ENCODE data around the gene KLF7. TPM values are rescaled to one million over a fixed set of nuclear protein-coding genes. Genes with fewer than 3 reads are reported as not detected.

The KLF7 gene
- total RNA-seq, 2 experiments from 2014 or later: 4.7 to 6.8 TPM

DNA sequence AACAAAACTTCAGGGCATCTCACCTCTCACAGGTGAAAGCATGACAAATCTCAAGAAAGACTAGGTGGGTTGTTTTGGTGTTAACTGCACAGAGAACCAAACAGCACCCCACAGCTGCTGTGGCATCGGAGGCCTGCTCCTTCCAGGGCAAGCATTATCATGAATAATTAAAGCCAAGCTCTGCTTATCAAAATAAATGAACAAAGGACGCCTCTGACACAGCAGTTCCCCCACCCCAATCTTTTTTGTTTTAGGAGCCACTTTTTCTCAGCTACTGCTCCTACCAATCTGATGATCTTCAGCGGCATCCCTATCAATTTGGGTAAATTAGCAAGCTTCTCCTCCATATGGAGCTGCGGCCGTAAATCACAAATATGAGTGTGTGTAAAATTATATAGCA lies 58.6 kb downstream of the KLF7 start:
- H3K4me1 Mint-ChIP-seq: no peaks in the 10 kb centered on the region
- no peaks in the 10 kb centered on the region for H3K9me3 Mint-ChIP-seq (ENCODE audit: low read depth)
- no peak overlapping the region for H3K4me3 Mint-ChIP-seq
- ATAC-seq (no peak), DNase-seq (no peak)
- H3K36me3 Mint-ChIP-seq: peaks cover 2% of the 10 kb centered on the region
- no peak overlapping the region for H3K27ac Mint-ChIP-seq
- CTCF ChIA-PET: no interaction called here
- no peaks in the 10 kb centered on the region for H3K27me3 Mint-ChIP-seq

DNA sequence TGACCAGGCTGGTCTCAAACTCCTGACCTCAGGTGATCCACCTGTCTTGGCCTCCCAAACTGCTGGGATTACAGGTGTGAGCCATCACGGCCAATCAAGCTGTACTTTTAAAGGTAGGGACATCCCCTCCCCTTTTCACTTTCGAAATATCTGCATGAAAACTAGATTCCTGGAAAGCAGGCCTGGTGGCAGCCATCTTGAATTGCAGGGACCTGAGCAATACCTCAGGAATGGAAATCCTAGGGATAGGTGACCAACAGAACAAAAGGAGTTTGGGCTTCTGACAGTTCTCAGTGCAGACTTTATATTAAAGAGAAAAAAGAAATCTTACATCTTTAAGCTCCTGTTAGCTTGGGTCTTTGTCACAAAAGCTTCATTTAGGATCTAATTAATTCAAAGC lies 62.6 kb downstream of the KLF7 start:
- ATAC-seq (no peak), DNase-seq (no peak)
- H3K9me3 Mint-ChIP-seq (ENCODE audit: low read depth): no peaks in the 10 kb centered on the region
- no peak overlapping the region for H3K4me3 Mint-ChIP-seq
- H3K27ac Mint-ChIP-seq: no peak overlapping the region
- CTCF ChIA-PET: no interaction called here
- H3K36me3 Mint-ChIP-seq: peaks cover 2% of the 10 kb centered on the region
- no peaks in the 10 kb centered on the region for H3K27me3 Mint-ChIP-seq
- H3K4me1 Mint-ChIP-seq: no peaks in the 10 kb centered on the region

DNA sequence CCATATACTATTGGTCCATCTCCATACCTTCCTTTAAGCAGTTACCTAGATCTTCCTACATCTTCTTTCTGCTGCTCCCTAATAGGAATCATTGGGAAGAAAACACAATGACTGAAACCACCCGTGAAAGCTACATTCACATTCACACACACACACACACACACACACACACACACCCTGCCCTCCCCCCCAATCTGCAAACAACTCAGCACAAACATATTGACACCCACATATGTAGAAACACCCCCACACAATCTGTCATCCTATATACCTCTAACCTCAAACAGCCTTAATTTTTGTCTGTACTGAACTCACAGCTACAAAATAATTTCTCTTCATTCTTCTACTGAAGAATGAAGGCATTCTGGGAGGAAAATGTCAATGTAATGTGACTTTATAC lies 63.8 kb downstream of the KLF7 start:
- CTCF ChIA-PET: no interaction called here
- no peaks in the 10 kb centered on the region for H3K27me3 Mint-ChIP-seq
- H3K4me1 Mint-ChIP-seq: no peaks in the 10 kb centered on the region
- no peak overlapping the region for H3K4me3 Mint-ChIP-seq
- no peak for DNase-seq
- H3K36me3 Mint-ChIP-seq: peaks cover 2% of the 10 kb centered on the region
- H3K9me3 Mint-ChIP-seq (ENCODE audit: low read depth): no peaks in the 10 kb centered on the region
- ATAC-seq: no peak
- H3K27ac Mint-ChIP-seq: no peak overlapping the region

DNA sequence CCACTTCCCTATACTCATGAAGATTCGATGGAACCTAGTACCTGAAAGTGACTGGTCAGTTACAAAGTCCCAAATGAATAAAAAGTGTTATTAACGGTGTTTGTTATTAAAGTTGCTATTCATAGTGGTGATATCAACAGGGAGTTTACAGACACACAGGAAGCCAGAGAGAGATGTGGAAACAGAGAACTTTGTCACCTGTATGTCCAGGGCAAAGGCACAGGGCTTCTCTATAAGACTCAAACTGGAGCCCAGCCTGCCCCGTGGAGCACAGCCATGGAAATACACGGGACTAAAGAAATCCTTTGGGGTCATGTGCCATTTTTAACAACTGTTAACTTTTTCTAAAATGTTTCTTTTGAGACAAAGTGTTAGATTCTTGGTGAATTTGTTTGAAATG lies 68.5 kb downstream of the KLF7 start:
- Mint-ChIP-seq H3K9me3 (ENCODE audit: low read depth) (no peaks in the 10 kb centered on the region), H3K27ac (no peak overlapping the region), H3K4me3 (no peak overlapping the region), H3K27me3 (no peaks in the 10 kb centered on the region), H3K36me3 (no peaks in the 10 kb centered on the region), H3K4me1 (no peaks in the 10 kb centered on the region)
- ATAC-seq (no peak), DNase-seq (no peak)
- CTCF ChIA-PET: no interaction called here

DNA sequence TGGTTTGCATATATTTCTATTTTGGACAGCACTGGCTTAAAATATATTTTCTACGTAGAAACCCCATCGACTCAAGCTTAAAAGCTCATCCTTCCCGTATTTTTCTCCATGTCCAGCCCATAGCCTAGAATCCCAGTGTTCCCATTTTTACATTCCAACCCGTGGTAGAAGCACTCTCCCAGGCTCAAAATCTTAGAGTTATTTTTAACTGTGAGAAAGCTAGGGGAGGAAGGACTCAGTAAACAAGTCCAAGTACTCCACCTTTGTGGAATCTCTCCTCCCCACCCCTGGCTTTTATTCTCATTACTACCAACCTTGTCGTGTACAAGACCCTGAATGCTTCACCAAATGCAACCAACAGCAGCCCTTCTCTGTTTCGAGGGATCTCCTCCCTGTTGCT lies 69.8 kb downstream of the KLF7 start:
- CTCF ChIA-PET: no interaction called here
- Mint-ChIP-seq H3K27me3 (peaks cover 2% of the 10 kb centered on the region), H3K36me3 (peaks cover 2% of the 10 kb centered on the region), H3K4me1 (peaks cover 2% of the 10 kb centered on the region), H3K27ac (no peak overlapping the region), H3K9me3 (ENCODE audit: low read depth) (peaks cover 3% of the 10 kb centered on the region), H3K4me3 (no peak overlapping the region)
- DNase-seq: no peak
- no peak for ATAC-seq

DNA sequence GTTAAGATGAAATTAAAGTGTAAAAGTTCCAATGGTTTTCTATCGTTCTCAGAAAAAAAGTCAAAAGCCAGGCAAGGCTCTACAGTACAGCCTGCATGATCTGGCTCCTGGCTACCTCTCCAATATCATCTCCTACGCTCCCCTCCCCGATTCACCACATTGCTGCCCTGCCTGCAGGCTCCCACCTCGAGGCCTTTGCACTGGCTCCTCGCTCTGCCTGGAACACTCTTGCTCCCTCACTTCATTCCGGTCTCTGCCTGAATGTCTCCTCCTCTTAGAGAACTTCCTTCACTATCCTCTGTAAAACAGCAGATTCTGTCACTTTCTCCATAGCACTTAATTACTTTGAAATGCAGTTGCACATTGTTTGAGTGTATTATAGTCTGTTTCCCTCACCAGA lies 72.5 kb downstream of the KLF7 start:
- H3K27ac Mint-ChIP-seq: no peak overlapping the region
- H3K36me3 Mint-ChIP-seq: peaks cover 2% of the 10 kb centered on the region
- H3K4me3 Mint-ChIP-seq: no peak overlapping the region
- no peak for ATAC-seq
- CTCF ChIA-PET: no interaction called here
- H3K27me3 Mint-ChIP-seq: peaks cover 13% of the 10 kb centered on the region
- no peak for DNase-seq
- H3K4me1 Mint-ChIP-seq: peaks cover 2% of the 10 kb centered on the region
- H3K9me3 Mint-ChIP-seq (ENCODE audit: low read depth): peaks cover 3% of the 10 kb centered on the region

DNA sequence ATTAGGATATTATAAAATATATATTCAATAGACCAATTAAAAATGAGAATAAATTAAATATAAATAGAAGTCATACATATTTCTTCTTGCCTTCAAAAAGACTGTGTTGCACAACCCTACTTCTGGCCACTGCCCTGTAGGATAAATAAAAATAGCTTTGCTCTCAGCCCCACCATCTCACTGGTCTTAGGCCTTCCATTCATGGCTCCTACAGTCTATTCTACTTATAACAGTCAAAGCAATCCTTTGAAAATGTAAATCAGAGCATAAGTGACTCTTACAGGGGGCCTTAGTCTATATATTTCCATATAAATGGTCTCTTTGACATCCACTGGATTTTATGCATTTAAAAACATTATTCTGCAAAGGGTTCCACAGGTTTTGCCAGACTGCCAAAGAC lies 72.9 kb downstream of the KLF7 start:
- peaks cover 3% of the 10 kb centered on the region for H3K9me3 Mint-ChIP-seq (ENCODE audit: low read depth)
- CTCF ChIA-PET: no interaction called here
- H3K36me3 Mint-ChIP-seq: peaks cover 2% of the 10 kb centered on the region
- no peak overlapping the region for H3K27ac Mint-ChIP-seq
- H3K4me3 Mint-ChIP-seq: no peak overlapping the region
- DNase-seq: no peak
- peaks cover 15% of the 10 kb centered on the region for H3K27me3 Mint-ChIP-seq
- peaks cover 2% of the 10 kb centered on the region for H3K4me1 Mint-ChIP-seq
- ATAC-seq: no peak

DNA sequence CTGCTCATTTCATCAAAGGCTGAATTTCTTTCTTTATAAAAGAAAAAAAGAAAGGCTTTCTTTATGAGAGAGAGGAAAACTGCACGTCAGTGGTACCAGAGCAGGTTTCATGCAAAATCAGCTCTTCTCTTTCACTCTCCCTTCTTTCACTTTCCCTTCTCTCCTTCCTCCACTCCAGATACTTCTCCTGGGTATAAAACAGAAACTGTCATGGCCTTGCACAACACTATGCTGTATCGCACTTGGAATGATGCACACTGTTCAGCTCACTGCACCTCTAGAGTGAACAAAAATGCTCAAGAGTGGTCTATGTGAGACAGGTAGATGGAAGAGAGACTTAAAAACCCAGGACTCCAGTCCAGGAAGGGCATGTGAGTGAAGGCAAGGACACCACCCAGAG lies 73.8 kb downstream of the KLF7 start:
- Mint-ChIP-seq H3K36me3 (peaks cover 2% of the 10 kb centered on the region), H3K27ac (no peak overlapping the region), H3K27me3 (peaks cover 15% of the 10 kb centered on the region), H3K4me1 (peaks cover 2% of the 10 kb centered on the region), H3K9me3 (ENCODE audit: low read depth) (peaks cover 3% of the 10 kb centered on the region), H3K4me3 (no peak overlapping the region)
- CTCF ChIA-PET: no interaction called here
- ATAC-seq: no peak
- no peak for DNase-seq

DNA sequence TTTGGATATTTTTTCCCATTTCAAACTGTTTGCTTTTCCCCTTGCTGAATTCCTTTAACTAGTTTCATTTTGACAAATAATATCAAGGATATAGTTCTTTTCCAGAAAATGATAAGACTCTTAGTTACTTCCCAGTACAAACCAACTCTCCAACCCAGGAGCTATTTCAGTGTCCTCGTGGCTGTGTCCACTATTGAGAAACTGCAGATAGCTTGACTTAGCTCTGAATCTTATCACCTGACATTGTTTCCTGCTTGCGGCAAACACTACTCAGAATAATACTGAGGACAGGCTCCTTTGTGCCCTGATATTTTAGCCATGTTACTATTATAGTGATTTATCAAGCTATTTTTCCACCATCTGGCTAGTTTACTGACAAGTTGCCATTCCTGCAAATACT lies 74.6 kb downstream of the KLF7 start:
- Mint-ChIP-seq H3K27ac (no peak overlapping the region), H3K27me3 (peaks cover 15% of the 10 kb centered on the region), H3K9me3 (ENCODE audit: low read depth) (peaks cover 3% of the 10 kb centered on the region), H3K36me3 (peaks cover 2% of the 10 kb centered on the region), H3K4me3 (no peak overlapping the region), H3K4me1 (peaks cover 2% of the 10 kb centered on the region)
- DNase-seq: no peak
- no peak for ATAC-seq
- CTCF ChIA-PET: no interaction called here

DNA sequence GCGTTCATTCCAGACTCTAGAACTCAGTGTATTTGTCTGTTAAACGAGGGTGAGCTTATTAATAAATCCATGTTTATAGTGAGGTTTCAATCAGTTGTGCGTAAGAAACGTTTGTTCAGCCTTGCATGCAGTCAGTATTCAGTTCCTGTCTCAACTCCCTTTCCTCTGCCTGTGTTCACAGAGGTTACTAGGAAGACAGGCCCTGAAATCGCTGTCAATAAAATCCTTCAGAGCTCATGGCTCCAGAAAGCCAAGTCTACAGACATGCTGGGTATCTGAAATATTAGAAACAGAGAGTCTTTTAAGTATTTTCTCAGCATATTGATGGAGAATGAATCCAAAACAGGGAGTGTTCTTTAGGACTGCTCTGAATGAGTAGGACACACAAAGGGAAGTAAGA lies 75.4 kb downstream of the KLF7 start:
- no peak for ATAC-seq
- H3K27ac Mint-ChIP-seq: no peak overlapping the region
- H3K4me3 Mint-ChIP-seq: no peak overlapping the region
- DNase-seq: no peak
- H3K27me3 Mint-ChIP-seq: peaks cover 15% of the 10 kb centered on the region
- CTCF ChIA-PET: no interaction called here
- peaks cover 3% of the 10 kb centered on the region for H3K9me3 Mint-ChIP-seq (ENCODE audit: low read depth)
- peaks cover 2% of the 10 kb centered on the region for H3K4me1 Mint-ChIP-seq
- H3K36me3 Mint-ChIP-seq: peaks cover 2% of the 10 kb centered on the region

DNA sequence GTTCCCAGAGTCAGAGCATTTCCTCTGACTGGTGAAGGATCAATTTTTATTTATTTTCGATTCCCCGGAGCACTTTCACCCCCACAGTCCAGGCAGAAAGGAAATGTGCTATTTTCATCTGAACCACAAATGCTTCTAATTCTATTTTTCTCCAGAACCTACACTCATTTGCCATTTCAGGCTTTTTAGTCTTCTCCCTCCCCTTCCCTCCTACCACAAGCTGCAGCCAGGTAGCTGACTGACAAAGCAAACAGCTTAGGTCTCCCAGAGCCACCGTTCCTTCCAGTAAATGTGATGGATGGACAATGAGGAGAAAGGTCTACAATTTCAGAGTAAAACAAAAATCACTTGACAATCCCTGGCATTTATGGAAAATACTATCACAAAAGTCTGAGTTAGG lies 76.9 kb downstream of the KLF7 start:
- Mint-ChIP-seq H3K9me3 (ENCODE audit: low read depth) (peaks cover 3% of the 10 kb centered on the region), H3K27me3 (peaks cover 15% of the 10 kb centered on the region), H3K36me3 (peaks cover 2% of the 10 kb centered on the region), H3K4me1 (peaks cover 2% of the 10 kb centered on the region), H3K4me3 (no peak overlapping the region), H3K27ac (no peak overlapping the region)
- ATAC-seq: no peak
- DNase-seq: no peak
- CTCF ChIA-PET: no interaction called here

DNA sequence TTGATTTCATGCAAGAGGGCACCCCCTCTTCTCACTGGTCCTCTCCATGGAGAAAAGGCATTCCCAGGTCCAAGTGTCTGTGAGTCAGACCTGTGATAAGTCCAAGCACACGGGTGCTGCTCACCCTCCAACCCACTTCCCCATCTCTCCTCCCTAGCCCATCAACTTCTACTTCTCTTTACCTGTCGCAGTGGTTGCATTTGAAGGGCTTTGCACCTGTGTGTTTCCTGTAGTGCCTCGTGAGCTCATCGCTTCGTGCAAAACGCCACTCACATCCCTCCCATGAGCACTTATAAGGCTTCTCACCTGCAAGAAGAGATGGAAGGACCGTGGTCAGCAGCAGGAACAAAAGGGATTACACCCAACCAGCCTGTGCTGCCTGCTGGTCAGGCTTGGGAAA lies 77.5 kb downstream of the KLF7 start:
- H3K4me1 Mint-ChIP-seq: peaks cover 2% of the 10 kb centered on the region
- H3K27me3 Mint-ChIP-seq: peaks cover 15% of the 10 kb centered on the region
- H3K9me3 Mint-ChIP-seq (ENCODE audit: low read depth): peaks cover 3% of the 10 kb centered on the region
- no peak overlapping the region for H3K4me3 Mint-ChIP-seq
- CTCF ChIA-PET: no interaction called here
- peaks cover 2% of the 10 kb centered on the region for H3K36me3 Mint-ChIP-seq
- ATAC-seq (no peak), DNase-seq (no peak)
- H3K27ac Mint-ChIP-seq: no peak overlapping the region

DNA sequence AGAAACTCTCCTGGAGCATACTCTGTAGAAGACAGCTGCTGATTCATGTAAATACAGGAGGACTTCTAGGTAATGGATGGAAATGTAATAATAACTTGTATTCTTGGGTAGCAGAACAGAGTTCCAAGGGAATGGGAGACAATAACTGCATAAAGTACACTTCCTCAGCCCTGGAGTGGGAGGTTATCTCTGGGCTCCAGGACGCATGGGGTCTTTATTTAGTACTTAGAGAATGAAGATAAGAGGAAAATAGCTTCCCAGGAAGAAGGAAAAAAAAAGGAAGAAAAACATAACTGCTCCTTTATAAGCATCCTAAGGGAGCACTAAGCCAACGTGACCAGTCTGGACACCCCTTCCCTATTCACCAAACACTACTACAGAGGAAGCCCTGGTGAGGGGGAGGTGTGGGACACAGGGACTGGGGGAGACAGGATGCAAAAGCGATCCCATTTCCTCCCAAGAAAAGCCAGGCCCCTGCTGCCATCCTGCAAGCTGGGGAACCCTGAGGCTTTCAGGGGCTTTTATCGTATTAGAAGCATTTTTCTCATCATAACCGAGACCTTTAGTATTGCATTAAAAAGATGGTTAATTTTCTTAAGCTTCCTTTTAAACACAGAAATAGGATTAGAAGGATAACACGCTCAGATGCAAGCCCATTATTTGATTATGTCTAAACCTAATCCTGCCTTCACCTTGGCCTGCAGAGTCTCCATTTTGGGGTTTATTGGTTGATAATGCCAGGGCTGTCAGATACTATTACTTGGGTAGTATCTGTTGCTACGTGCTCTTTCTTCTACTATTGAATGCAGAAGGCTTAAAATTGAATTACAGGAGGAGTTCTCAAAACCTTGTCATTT lies 78.5 kb downstream of the KLF7 start:
- Mint-ChIP-seq H3K4me3 (no peak overlapping the region), H3K36me3 (peaks cover 2% of the 10 kb centered on the region), H3K4me1 (peaks cover 2% of the 10 kb centered on the region), H3K27ac (no peak overlapping the region), H3K27me3 (peaks cover 15% of the 10 kb centered on the region), H3K9me3 (ENCODE audit: low read depth) (peaks cover 3% of the 10 kb centered on the region)
- CTCF ChIA-PET: no interaction called here
- DNase-seq (no peak), ATAC-seq (no peak)

DNA sequence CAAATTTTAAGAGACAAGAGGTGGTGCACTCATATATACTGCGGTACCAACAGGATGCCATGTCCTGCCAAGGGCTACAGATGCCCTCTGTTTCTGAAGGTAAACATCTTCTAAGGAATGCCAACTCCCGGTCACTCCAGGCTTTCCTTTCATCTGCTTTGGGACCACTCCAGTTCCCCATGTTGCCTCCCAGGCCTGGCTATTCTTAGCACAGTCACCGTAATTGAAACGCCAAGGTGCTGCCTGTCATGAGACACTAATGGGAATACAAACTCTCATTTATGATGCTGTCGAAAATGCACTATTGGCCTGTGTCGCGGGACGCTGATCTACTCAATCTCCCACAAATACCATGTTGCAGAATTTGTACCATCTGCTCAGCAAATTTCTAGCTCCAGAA lies 79.6 kb downstream of the KLF7 start:
- H3K4me3 Mint-ChIP-seq: no peak overlapping the region
- no peaks in the 10 kb centered on the region for H3K4me1 Mint-ChIP-seq
- DNase-seq (no peak), ATAC-seq (no peak)
- no peaks in the 10 kb centered on the region for H3K9me3 Mint-ChIP-seq (ENCODE audit: low read depth)
- no peaks in the 10 kb centered on the region for H3K36me3 Mint-ChIP-seq
- no peak overlapping the region for H3K27ac Mint-ChIP-seq
- H3K27me3 Mint-ChIP-seq: peaks cover 13% of the 10 kb centered on the region
- CTCF ChIA-PET: no interaction called here

DNA sequence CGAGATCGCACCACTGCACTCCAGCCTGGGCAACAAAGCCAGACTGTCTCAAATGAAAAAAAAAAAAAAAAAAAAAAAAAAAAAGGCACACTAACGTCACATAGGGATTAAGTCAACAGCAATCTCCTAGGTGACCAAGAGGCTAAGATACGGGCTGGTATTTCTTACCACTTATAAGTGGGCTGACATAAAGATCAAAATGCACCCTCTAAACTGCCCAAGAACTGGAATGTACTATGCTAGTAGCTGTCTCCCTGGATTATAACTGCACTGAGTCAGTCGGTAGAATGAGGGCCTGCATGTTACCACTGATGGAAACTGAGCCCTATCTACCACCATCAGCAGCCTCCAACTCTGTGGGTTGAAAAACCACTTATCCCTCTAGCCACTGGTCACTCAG lies 80.6 kb downstream of the KLF7 start:
- ATAC-seq (no peak), DNase-seq (no peak)
- Mint-ChIP-seq H3K36me3 (no peaks in the 10 kb centered on the region), H3K27ac (no peak overlapping the region), H3K4me3 (no peak overlapping the region), H3K9me3 (ENCODE audit: low read depth) (no peaks in the 10 kb centered on the region), H3K4me1 (no peaks in the 10 kb centered on the region), H3K27me3 (peaks cover 13% of the 10 kb centered on the region)
- CTCF ChIA-PET: interaction anchor here (0.6 kb wide), 1 partner anchor 388 kb away, joined by 4 read pairs; no protein-coding TSS in a partner anchor

Measured in activated CD8-positive, alpha-beta memory T cell treated with anti-CD3 and anti-CD28 coated beads, Interleukin-2, amount 10 ng/mL, durations not matched to agents 7 days and 5 days (primary cell).